Erythroblast (primary cell): ENCODE data around the gene ZNF609.
"Not testable (repeated sequence)": the region's sequence is repeated elsewhere in the genome, so short reads cannot be mapped to it uniquely, and the experiment has no call there.

Source experiments
- DNase-seq, 2 experiments: peaks; one replicate each; lab custom pipeline; 2025; lab: John Stamatoyannopoulos, UW
- GATA1 ChIP-seq: IDR thresholded peaks from 2 replicates; pipeline ENCODE4 v1.6.1; 2011; ENCODE audit warnings: low read depth, mild to moderate bottlenecking, control low read depth, low read length, moderate library complexity
- POLR2A ChIP-seq: IDR thresholded peaks from 2 replicates; pipeline ENCODE4 v1.6.1; 2011; ENCODE audit warnings: mild to moderate bottlenecking, low read length

The ZNF609 gene

DNA sequence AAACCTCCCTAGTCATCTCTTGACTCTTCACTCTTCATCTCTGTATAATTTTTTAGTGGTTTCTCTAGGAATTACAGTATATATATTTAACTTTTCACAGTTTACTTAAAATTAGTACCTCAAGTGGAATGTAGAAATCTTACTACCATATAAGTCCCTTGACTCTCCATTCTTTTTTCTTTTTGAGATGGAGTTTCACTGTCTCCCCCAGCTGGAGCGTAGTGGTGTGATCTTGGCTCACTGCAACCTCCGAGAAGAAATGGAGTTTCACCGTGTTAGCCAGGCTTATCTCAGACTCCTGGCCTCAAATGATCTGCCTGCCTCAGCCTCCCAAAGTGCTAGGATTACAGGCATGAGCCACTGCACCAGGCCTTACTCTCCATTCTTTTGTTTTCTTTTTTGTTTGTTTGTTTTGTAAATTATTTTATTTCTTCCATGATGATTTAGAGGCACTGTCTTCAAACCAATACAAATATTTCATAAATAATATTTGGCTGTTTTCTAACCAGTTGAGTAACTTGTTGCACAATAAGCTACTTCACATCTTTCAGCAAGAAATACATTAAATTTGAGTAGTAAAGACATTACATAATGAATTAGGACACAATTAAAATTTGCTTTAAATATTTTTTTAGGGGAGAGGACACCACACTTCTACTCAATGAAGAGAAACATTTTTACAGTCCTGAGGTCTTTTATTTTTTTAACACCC lies 170.2 kb downstream of the ZNF609 start:
- peak; percentile 52 to 53 for DNase-seq
- TF ChIP-seq GATA1 = no peak
- TF ChIP-seq POLR2A = no peak

DNA sequence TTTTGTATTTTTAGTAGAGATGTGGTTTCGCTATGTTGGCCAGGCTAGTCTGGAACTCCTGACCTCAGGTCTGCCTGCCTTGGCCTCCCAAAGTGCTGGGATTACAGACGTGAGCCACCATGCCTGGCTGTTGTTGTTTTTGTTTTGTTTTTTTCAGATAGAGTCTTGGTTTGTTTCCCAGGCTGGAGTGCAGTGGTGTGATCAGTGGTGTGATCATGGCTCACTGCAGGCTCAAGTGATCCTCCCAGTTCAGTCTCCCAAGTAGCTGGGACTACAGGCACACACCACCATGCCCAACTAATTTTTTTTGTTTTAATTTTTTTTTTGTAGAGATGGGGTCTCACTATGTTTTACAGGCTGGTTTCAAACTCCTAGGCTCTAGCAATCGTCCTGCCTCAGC lies 172.3 kb downstream of the ZNF609 start:
- not testable (repeated sequence) for DNase-seq

DNA sequence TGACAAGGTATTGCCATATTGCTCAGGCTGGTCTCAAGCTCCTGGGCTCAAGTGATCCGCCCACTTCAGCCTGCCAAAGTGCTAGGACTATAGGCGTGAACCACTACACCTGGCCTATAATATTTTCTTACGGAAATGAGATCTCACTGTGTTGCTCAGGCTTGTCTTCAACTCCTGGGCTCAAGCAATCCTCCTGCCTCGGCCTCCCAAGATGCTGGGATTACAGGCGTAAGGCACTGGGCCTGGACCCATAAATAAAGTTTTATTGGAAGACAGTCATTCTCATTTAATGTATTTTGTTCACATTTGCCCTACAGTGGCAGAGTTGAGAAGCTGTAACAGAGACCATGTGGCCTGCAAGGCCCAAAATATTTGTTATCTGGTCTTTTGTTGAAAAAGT lies 173.0 kb downstream of the ZNF609 start:
- TF ChIP-seq POLR2A (no peak), GATA1 (no peak)
- no peak for DNase-seq

DNA sequence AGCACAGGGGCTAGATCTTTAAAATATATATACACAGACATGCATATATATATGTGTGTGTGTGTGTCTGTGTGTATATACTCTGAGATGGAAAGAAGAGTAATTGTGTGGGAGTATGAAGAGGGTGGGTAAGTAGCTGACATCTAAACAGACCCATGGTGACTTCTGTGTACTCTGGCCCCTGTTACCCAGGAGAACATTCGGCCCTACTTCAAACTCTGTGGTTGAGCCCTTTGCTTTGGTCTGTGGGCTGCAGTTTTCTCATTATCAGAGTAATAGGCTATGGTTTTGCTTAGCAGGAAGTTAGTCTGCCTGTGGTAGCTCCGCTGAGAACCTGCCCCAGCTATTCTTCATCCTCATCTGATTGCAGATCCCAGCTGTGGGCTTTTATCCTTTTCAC lies 173.6 kb downstream of the ZNF609 start:
- no peak for DNase-seq
- TF ChIP-seq GATA1 (no peak), POLR2A (no peak)

DNA sequence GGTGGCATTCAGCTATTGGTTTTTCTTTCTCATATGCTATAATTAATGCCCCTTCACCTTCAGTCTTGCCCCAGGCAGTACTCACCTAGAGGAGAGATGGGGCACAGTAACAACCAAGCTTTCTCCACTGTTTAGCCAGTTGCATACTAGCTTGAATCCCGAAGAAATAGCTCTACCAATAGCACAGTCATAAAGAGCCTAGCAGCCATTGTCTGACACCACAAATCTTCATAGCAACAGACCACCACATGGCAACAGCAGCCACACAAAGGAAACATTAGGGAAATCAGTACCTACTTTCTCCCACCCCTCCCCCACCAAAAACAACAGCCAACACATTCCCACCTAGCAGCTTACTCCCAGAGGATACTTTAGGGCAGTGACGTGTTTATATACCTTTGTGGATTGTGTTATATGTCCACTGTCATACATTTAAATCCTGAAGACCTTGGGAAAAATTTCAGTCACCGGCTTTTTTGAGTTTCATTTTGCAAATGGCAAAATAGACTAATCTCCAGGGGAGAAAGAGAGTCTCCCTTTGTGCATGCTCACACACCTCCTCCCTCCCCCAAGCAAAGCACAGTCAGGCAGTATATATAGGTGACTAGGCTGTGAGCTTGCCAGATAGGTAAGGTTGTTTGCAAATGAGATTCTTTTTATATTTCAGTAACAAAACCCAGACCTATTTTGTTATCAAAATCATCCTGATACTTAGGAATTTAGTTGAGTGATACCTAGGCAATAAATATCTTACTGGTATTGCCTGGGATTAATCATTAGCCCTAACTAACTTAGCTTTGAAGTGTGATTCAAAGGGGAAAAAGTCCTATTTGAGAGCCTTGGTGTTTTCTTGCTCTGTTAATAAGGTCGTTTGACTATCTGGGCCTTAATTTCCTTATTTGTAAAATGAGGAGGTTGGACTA lies 174.5 kb downstream of the ZNF609 start:
- DNase-seq = peak in 1 of 2 experiments; percentile 25
- TF ChIP-seq GATA1 (no peak), POLR2A (no peak)

DNA sequence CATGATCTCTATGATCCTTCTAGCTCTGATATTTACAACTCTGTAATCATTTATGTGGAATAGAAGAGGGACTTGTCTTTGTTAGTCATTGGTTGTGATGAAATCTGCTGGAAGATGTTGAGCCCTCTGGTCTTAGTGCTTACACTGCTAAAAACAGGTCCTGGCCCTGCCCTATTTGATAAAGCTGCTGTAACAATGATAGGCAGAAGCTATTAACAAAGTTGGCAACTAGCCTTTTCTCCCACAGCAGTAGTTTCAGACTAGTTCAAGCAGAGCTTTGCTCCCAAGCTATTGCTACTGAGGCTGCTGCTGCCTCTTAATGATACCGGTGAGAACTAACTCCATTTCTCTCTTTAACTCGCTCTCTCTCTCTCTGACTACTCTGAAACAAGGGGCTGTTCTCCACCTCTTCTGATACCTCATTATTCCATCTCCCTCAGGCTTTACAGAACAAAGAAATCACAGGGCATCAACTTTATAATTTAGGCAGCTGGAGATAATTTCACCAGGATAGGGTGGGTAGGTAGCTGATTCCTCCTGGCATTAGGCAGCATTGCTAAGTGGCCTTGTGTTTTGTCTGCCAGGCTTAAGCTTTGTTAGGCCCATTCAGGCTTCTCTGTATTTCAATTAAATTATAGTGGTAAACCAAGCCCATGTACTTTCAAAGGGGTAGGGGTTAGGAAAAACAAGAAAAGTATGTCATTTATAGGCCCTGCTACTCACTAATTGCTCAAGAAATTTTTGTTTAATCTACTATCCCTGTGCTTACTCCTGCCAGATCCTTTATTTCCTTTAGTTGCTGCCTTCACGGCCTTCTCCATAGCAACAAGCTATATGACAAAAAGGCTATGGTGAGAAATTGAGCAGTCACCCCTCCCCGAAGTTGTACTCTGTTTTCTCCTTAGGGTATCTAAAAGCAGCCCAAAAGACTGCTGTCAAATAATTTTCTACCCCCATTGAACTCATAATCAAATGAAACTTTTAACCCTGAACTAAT lies 175.4 kb downstream of the ZNF609 start:
- peak; percentile 83 to 90 for DNase-seq
- TF ChIP-seq GATA1 (no peak), POLR2A (no peak)

DNA sequence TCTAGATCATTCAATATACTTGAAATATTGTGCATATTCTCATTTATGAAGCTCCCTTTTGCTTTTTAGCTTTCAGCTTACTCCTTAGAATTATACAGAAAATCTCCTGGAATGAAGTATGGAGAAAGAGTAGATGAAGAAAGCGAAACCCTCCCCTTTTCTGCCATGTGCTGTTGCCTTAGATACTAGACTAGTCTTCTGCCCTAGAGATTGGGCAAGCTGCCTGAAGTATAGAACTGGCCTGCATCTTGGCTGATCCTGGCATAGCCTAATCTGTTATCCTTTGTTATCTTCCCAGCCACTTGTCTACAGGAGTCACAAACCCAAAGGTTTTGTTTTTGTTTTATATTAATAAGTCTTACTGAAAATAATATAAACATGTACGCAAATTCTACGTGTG lies 176.2 kb downstream of the ZNF609 start:
- DNase-seq = peak; percentile 54 to 76
- TF ChIP-seq POLR2A (no peak), GATA1 (no peak)

DNA sequence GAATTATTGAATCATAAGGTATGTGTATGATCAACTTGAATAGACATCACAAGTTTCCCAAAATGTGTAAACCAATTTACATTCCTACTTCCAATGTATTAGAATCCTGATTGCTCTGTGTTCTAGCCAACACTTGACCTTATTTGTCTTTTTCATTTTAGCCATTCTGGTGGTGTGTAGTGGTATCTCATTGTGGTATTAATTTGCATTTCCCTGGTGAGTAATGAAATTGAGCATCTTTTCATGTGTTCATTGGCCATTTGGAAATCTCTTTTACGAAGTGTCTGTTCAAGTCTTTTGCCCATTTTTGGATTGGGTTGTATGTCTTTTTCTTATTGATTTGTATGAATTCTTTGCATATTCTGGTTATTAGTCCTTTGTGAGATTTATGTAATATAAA lies 177.0 kb downstream of the ZNF609 start:
- DNase-seq = no peak
- TF ChIP-seq GATA1 = no peak
- TF ChIP-seq POLR2A = no peak

DNA sequence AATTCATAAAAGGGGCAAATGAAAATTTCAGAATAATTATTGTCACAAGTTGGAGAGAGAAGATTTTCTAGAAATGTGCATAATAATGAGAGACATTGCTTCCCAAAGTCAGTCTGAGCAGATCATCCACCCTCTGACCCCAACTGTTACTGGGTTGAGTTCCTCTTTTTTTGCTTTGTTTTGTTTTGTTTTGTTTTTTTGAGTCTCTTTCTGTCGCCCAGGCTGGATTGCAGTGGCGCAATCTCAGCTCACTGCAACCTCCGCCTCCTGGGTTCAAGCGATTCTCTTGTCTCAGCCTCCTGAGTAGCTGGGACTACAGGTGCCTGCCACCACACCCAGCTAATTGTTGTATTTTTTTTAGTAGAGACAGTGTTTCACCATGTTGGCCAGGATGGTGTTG lies 179.4 kb downstream of the ZNF609 start:
- not testable (repeated sequence) for DNase-seq

DNA sequence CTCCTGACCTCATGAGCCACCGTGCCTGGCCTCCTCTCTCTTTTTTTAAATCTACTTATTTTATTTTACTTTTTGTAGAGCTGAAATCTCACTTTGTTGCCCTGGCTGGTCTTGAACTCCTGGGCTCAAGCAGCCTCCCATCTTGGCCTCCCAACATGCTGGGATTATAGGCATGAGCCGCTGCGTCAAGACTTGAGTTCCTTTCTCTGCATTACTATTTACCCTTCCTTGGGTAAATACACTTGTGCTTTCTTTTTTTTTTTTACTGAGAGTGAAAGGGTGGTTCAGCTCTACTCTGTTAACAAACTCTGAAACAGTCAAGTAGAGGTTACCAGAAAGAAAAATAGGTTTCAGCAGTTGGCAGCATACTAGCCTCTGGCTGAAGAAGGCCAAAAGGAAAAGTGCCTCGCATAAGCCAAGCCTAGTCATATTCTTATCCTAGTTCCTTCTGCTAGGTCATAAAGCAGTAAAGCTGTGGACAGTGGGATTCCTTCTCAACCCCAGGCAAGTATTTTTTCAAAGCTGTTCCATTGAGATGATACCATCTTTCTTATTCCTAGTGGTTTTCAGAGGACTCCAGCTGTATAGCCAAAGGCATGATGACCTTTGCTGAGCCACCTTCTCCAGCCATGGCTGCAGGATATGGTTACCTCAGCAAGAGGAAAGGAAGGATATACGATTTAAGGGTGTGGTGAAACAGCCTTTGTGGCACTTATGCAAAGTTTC lies 179.9 kb downstream of the ZNF609 start:
- no peak for DNase-seq

DNA sequence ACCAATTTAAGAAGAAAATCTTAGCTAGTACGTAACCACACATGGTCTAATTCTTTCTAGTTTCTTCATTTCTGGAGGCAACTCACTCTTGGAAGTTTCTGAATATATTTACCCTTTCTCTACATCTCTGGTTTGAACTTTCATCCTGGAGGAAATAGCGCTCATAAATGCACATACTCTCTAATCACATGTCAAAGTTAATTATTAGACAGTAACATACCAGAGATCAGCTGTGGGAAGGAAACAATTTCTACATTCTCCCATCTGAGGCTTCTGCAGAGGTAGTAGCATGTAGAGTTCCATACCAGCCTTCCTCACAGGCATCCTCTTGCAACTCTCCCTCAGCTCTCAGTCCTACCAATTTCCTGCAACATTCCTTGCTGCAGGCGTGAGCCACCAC lies 182.5 kb downstream of the ZNF609 start:
- no peak for DNase-seq
- TF ChIP-seq GATA1 = no peak
- TF ChIP-seq POLR2A = no peak

More for the DNA sequence above, 179.9 kb downstream of the ZNF609 start:
- TF ChIP-seq POLR2A (no peak), GATA1 (no peak)

DNA sequence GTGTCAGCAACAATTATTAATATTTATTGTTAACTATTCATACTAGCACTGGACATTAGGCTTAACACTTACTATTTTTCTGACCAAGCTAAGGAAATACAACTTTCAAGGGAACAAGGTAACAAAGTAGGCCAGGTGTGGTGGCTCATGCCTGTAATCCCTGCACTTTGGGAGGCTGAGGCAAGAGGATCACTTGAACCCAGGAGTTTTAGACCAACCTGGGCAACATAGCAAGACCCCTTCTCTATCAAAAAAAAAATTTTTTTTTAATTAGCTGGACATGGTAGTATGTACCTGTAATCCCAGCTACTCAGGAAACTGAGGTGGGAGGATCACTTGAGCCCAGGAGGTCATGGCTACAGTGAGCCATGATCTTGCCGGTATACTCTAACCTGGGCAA lies 183.3 kb downstream of the ZNF609 start:
- DNase-seq = no peak
- TF ChIP-seq POLR2A = no peak
- TF ChIP-seq GATA1 = no peak

DNA sequence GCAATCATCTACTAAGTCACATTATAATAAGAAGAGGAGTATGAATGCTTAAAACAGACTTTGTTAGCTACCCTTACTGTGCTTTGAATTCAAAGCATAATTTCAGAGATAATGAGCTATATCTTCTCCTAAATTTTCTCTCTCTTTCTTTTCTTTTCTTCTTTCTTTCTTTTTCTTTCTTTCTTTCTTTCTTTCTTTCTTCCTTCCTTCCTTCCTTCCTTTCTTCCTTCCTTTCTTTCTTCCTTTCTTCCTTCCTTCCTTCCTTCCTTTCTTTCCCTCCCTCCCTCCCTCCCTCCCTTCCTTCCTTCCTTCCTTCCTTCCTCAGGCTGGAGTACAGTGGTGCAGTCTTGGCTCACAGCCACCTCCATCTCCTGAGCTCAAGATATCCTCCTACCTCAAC lies 184.4 kb downstream of the ZNF609 start:
- DNase-seq = not testable (repeated sequence)
